GM18505 (cell line): ENCODE measurements around the gene PBX2.
A peak's percentile ranks its signal among the peaks of the same experiment; 100 is the strongest.
"Not testable (repeated sequence)": the region's sequence is repeated elsewhere in the genome, so short reads cannot be mapped to it uniquely, and the experiment has no call there.

Source experiments
- ATAC-seq: cut with Tn5 transposase; IDR thresholded peaks from one replicate; pipeline ENCODE4 v1.9.1; 2021; ENCODE audit not compliant: unreplicated experiment
- POLR2A ChIP-seq: IDR thresholded peaks from 4 replicates; pipeline ENCODE4 v1.6.1; 2011; ENCODE audit warnings: borderline replicate concordance; ENCODE audit not compliant: insufficient read depth, insufficient read length; ENCODE audit errors: extremely low read depth

PBX2 gene

DNA sequence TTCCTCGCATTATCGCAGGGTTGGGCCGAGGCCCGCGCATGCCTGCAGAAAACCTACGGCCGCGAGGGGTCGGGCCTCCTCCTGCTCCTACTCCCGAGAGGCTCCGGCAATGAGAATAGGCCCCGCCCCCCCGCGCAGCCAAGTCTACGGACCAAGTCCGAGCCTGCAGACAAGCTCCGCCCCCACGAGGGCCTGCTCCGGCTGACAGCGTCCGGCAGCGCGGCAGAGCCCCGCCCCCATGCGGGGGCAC, 5.6 kb upstream of the PBX2 start:
- no peak for TF ChIP-seq POLR2A
- peak; percentile 65 for ATAC-seq

GRCh38 chr6:32194825-32195651, 5.0 kb upstream of the PBX2 start:
- ATAC-seq, result no peak
- TF ChIP-seq POLR2A, result peak; percentile 68

DNA sequence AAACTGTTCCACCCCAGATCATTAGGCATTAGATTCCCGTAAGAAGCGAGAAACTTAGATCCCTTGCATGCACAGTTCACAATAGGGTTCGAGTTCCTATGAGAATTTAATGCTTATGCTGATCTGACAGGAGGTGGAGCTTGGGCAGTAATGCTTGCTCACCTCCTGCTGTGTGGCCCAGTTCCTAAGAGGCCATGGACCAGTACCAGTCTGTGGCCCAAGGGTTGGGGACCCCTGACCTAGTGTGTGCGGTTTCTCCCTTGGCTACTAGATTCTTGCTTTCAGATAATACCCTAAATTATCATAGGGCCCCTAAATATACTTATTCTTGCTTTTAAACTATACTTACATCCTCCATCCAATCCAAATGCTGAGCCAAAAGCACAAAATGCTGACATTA, 4.4 kb upstream of the PBX2 start:
- ATAC-seq, result no peak
- TF ChIP-seq POLR2A, result no peak

DNA sequence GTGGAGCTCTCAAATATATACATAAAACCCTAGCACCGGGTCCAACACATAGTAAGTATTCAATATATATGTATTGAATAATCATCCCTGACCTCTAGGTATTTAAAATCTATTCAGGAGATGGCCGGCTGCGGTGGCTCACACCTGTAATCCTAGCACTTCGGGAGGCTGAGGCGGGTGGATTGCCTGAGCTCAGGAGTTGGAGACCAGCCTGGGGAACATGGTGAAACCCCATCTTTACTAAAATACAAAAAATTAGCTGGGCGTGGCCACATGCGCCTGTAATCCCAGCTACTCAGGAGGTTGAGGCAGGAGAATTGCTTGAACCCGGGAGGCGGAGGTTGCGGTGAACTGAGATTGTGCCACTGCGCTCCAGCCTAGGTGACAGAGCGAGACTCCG, 3.1 kb upstream of the PBX2 start:
- ATAC-seq, result not testable (repeated sequence)

- TF ChIP-seq POLR2A, result peak; percentile 72
- ATAC-seq, result no peak
Observed at GRCh38 chr6:32192608-32193039, 2.6 kb upstream of the PBX2 start, which contains the start of gene GPSM3. Gene GPSM3, minus strand, starts transcription at chr6:32192643. Its CDS starts 130 bp downstream, at chr6:32192513.

DNA sequence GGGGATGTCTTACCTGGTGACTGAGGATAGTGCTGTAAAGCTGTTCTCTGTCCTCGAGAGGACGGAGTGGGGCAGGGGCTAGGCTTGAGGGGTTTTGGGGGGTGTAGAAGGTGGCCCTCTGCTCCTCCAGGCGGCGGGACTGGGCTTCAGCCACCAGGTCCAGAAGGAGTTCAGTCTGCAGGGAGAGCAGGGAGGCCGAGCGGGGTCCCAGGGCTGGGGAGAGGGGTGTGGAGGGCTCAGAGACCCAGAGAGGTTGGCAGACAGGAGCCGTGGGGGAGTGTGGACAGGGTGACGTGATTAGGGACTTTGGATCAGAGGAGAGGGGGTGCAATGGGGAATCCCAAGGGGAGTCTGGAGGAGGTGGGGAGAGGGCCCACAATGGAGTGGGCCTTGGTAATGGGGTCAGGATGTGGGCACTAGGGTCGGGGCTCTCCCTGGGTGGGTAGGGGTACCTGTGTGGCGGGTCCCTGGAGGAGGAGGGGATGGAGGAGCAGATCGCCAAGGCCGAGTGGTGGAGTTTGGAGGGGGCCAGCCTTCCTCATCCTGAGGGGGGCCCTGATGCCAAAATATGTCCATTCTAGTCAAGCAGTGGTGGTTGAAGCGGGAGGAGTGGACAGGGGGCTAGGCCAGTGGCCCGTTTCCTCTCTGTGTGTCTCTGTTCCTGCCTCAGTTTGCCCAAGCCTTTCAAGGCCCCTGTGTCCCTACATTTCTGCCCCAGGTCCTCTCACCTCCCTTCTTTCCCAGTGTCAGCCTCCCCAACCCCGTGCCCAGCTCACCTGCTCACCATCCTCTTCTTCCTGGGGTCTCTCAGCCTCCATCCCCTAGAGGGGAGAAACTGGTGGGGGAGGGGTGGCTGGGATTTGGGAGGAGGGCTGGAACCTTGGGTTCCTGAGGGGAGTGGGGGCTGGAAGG, 1.9 kb upstream of the PBX2 start:
- TF ChIP-seq POLR2A, result peak; percentile 41
- ATAC-seq, result no peak

- TF ChIP-seq POLR2A, result no peak
- no peak for ATAC-seq
Observed at GRCh38 chr6:32190911-32191677, 1.1 kb upstream of the PBX2 start.

GRCh38 chr6:32189742-32190053, 304 bp downstream of the PBX2 start:
- TF ChIP-seq POLR2A, result no peak
- ATAC-seq, result no peak

GRCh38 chr6:32189069-32189741, 797 bp downstream of the PBX2 start:
- no peak for TF ChIP-seq POLR2A
- no peak for ATAC-seq

DNA sequence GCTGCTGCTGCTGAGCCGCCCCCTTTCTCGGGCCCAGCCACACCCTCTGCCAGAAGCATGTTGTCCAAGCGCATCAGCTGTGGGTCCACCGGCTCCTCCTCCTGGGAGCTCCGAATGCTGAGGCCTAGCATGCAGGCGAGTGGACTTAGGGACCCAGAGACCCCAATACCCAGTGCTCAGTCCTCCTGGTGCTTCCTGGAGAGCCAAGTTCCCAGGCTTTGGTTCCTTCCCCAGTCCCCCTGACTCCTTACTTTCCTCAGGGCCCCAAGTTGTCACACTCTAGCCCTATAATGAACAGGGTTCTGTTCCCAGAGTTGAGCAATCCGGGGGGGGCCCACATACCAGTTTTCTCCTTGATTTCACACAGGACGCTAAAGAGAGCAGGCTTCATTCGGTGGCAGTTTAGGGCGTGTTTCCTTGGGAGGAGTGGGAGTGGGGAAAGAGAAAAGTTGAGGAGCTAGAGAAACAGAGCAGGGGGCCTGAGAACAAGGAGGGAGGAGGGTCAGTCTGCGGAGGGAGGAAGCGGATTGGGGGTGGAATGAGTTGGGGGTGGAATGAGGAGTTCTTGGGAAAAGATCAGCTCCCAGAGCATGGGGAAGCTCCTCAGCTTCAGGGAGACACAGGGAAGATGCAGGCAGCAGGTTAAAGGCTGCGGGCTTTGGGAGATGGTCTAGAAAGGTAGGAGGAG, 1.5 kb downstream of the PBX2 start:
- ATAC-seq, result no peak
- TF ChIP-seq POLR2A, result no peak

DNA sequence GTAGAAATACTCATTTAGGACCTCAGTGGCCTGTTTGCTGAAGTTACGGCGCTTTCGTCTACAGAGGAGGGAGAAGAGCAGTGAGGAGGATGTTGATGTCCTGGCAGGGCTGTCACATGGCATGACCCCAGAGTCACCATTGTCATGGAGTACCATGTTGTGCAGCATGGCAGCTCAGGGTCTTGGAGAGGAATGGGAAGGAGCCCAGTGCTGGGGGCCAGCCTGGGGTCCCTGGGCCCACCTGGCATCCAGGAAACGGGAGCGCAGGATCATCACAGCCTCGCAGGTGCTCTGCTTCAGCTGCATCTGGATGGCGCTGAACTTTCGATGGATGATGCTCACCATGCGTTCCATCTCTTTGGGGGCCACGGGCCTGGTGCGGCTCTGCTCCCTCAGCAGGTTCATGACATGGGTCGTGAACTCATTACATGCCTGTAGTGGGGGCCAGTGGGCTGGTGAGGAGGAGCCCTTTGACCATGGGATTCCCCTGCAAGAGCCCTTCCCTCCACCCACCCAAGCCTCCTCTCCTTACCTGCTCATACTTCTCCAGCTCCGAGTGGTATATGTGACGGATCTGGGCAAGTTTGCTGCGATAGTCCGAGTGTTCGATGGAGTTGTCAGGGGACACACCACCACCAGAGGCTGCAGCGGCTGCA, 2.1 kb downstream of the PBX2 start:
- not testable (repeated sequence) for ATAC-seq

- TF ChIP-seq POLR2A, result no peak
- ATAC-seq, result no peak
Observed at GRCh38 chr6:32187009-32187709, 2.8 kb downstream of the PBX2 start.

DNA sequence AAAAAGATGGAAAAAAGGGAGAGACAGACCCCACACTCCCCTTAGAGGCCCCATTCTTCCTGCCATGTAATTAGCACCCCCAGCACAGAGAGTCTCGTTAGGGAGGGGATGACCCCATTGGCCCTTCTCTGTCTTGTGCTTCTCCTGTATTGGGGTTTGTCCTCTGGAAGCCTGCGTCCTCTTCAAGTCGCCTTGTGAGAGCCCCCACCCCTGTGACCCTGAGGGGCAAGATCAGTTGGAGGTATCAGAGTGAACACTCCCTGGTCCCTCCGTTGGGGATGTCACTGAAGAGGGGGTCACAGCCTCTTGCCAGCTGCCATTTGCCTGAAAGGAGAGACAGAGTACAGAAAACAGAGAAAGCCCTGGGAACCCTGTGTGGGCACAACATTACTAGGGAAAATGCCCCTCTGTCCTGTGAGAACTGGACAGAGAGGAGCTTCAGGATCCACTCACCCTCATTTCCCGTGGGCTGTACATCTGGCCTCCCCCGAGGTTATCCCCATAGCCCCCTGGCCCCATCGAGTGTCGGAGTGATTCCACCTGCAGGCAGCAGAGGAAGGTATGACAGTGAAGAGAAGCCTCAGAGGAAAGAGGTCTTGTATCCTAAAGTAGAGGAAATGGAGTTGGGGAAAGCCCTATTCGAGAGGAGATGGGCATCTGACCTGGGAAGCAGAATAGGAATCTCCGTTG, 3.7 kb downstream of the PBX2 start:
- ATAC-seq, result not testable (repeated sequence)

DNA sequence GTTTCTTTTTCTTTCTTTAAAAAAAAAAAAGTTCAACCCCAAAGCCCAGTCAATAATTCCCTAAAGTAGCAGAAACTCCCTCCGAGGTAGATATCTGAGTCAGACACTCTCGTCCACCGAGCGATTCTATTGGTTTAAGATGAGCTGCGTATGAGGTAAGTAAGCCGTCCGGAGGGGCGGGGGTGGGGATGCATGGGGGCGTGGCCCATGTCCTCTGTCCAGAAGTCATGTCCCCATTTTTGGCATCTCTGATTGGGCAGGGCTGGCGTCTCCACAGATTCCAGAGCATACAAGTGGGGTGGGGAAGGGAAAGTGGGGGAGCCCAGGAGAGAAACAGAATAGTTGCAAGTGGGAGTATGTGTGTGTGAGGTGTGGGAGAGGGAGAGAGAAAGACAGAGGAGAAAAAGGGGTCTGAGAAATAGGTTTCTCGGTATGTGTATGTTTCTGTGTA, 4.3 kb downstream of the PBX2 start:
- ATAC-seq, result not testable (repeated sequence)
